T-helper 9 cell (primary cell): ENCODE results near the gene MUC5AC.
"Not testable (repeated sequence)": the region's sequence is repeated elsewhere in the genome, so short reads cannot be mapped to it uniquely, and the experiment has no call there.

ENCODE experiments used
- DNase-seq: peaks from one replicate; pipeline ENCODE4 v3.0.0-alpha.2; 2020

MUC5AC gene

DNA sequence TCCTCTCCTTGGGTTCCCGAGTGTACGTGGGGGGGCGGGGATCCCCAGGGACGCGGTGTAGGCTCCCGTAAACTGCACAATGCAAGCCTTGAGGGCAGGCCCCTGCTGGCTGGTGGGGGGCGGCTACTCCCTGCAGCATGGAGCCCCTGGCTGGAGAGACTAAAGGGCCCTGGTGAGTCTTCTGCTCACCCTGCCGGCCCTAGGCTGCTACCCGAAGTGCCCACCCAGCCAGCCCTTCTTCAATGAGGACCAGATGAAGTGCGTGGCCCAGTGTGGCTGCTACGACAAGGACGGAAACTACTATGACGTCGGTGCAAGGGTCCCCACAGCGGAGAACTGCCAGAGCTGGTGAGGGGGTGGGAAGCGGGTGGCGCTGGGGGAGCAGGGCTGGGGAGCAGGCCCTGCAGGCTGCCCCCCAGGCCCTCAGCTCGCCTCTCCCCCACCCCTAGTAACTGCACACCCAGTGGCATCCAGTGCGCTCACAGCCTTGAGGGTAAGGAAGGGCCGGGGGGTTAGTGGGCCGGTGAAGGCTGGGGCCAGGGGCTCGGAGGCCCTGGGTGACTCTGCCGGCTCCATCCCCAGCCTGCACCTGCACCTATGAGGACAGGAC is 81.9 kb downstream of the MUC5AC start:
- DNase-seq, result no peak

DNA sequence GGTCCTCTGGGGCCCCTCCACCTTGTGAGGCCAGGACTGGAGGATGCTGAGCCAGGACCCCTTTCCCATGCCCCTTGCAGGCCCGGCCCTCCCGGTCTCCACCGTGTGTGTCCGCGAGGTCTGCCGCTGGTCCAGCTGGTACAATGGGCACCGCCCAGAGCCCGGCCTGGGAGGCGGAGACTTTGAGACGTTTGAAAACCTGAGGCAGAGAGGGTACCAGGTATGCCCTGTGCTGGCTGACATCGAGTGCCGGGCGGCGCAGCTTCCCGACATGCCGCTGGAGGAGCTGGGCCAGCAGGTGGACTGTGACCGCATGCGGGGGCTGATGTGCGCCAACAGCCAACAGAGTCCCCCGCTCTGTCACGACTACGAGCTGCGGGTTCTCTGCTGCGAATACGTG is 83.0 kb downstream of the MUC5AC start:
- DNase-seq, result no peak

DNA sequence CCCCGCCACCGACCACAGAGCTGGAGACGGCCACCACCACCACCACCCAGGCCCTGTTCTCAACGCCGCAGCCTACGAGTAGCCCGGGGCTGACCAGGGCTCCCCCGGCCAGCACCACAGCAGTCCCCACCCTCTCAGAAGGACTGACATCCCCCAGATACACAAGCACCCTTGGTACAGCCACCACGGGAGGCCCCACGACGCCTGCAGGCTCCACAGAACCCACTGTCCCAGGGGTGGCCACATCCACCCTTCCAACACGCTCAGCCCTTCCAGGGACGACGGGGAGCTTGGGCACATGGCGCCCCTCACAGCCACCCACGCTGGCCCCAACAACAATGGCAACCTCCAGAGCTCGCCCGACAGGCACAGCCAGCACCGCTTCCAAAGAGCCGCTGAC is 84.0 kb downstream of the MUC5AC start:
- no peak for DNase-seq

DNA sequence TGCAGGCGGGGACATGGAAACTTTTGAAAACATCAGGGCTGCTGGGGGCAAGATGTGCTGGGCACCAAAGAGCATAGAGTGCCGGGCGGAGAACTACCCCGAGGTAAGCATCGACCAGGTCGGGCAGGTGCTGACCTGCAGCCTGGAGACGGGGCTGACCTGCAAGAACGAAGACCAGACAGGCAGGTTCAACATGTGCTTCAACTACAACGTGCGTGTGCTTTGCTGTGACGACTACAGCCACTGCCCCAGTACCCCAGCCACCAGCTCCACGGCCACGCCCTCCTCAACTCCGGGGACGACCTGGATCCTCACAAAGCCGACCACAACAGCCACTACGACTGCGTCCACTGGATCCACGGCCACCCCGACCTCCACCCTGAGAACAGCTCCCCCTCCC is 84.5 kb downstream of the MUC5AC start:
- DNase-seq, result no peak

DNA sequence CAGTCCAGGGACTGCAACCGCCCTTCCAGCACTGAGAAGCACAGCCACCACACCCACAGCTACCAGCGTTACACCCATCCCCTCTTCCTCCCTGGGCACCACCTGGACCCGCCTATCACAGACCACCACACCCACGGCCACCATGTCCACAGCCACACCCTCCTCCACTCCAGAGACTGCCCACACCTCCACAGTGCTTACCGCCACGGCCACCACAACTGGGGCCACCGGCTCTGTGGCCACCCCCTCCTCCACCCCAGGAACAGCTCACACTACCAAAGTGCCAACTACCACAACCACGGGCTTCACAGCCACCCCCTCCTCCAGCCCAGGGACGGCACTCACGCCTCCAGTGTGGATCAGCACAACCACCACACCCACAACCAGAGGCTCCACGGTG is 85.0 kb downstream of the MUC5AC start:
- DNase-seq, result not testable (repeated sequence)

DNA sequence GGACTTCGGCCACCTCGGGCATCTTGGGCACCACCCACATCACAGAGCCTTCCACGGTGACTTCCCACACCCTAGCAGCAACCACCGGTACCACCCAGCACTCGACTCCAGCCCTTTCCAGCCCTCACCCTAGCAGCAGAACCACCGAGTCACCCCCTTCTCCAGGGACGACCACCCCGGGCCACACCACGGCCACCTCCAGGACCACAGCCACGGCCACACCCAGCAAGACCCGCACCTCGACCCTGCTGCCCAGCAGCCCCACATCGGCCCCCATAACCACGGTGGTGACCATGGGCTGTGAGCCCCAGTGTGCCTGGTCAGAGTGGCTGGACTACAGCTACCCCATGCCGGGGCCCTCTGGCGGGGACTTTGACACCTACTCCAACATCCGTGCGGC is 85.8 kb downstream of the MUC5AC start:
- DNase-seq, result not testable (repeated sequence)

DNA sequence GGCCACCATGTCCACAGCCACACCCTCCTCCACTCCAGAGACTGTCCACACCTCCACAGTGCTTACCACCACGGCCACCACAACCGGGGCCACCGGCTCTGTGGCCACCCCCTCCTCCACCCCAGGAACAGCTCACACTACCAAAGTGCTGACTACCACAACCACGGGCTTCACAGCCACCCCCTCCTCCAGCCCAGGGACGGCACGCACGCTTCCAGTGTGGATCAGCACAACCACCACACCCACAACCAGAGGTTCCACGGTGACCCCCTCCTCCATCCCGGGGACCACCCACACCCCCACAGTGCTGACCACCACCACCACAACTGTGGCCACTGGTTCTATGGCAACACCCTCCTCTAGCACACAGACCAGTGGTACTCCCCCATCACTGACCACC is 86.8 kb downstream of the MUC5AC start:
- not testable (repeated sequence) for DNase-seq

DNA sequence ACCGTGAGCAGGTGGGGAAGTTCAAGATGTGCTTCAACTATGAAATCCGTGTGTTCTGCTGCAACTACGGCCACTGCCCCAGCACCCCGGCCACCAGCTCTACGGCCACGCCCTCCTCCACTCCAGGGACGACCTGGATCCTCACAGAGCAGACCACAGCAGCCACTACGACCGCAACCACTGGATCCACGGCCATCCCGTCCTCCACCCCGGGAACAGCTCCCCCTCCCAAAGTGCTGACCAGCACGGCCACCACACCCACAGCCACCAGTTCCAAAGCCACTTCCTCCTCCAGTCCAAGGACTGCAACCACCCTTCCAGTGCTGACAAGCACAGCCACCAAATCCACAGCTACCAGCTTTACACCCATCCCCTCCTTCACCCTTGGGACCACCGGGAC is 88.0 kb downstream of the MUC5AC start:
- not testable (repeated sequence) for DNase-seq

DNA sequence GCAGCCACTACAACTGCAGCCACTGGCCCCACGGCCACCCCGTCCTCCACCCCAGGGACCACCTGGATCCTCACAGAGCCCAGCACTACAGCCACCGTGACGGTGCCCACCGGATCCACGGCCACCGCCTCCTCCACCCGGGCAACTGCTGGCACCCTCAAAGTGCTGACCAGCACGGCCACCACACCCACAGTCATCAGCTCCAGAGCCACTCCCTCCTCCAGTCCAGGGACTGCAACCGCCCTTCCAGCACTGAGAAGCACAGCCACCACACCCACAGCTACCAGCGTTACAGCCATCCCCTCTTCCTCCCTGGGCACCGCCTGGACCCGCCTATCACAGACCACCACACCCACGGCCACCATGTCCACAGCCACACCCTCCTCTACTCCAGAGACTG is 88.5 kb downstream of the MUC5AC start:
- not testable (repeated sequence) for DNase-seq

DNA sequence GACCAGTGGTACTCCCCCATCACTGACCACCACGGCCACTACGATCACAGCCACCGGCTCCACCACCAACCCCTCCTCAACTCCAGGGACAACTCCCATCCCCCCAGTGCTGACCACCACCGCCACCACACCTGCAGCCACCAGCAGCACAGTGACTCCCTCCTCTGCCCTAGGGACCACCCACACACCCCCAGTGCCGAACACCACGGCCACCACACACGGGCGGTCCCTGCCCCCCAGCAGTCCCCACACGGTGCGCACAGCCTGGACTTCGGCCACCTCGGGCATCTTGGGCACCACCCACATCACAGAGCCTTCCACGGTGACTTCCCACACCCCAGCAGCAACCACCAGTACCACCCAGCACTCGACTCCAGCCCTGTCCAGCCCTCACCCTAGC is 89.3 kb downstream of the MUC5AC start:
- not testable (repeated sequence) for DNase-seq

DNA sequence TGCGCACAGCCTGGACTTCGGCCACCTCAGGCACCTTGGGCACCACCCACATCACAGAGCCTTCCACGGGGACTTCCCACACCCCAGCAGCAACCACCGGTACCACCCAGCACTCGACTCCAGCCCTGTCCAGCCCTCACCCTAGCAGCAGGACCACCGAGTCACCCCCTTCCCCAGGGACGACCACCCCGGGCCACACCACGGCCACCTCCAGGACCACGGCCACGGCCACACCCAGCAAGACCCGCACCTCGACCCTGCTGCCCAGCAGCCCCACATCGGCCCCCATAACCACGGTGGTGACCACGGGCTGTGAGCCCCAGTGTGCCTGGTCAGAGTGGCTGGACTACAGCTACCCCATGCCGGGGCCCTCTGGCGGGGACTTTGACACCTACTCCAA is 91.2 kb downstream of the MUC5AC start:
- DNase-seq, result not testable (repeated sequence)

DNA sequence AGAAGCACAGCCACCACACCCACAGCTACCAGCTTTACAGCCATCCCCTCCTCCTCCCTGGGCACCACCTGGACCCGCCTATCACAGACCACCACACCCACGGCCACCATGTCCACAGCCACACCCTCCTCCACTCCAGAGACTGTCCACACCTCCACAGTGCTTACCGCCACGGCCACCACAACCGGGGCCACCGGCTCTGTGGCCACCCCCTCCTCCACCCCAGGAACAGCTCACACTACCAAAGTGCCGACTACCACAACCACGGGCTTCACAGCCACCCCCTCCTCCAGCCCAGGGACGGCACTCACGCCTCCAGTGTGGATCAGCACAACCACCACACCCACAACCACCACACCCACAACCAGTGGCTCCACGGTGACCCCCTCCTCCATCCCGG is 92.7 kb downstream of the MUC5AC start:
- DNase-seq, result not testable (repeated sequence)
